ENCODE data around the gene MRPL54.

Gene MRPL54

DNA sequence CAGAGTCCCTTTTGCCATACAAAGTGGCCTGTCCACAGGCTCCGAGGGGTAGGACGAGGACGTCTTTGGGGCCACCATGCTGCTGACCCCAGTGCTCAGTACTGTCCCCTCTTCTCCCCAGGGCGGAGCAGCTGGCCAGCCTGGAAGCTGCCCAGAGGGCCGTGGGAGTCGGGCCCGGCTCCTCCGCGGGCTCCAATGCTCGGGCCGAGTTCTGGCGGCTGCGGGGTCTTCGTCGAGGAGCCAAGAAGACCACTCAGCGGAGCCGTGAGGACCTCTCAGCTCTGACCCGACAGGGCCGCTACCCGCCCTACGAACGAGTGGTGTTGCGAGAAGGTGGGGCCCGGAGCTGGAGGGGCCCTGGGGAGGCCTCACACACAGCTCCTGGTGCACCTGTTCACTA is 22.1 kb upstream of the MRPL54 start:
- no peaks in the 10 kb centered on the region for H3K9me3 ChIP-seq (ENCODE audit: insufficient read depth, low read depth, low read length)
- no peak overlapping the region for H3K9ac ChIP-seq (ENCODE audit: low read depth, low read length, poor library complexity, severe bottlenecking)
- H3F3A ChIP-seq (ENCODE audit: low read depth) = no peaks in the 10 kb centered on the region
- H4K20me1 ChIP-seq (ENCODE audit: insufficient read depth, low read length, poor library complexity, severe bottlenecking) = no peaks in the 10 kb centered on the region
- no peak overlapping the region for H2AFZ ChIP-seq (ENCODE audit: low read length)
- no peak overlapping the region for H3K4me2 ChIP-seq (ENCODE audit: low read depth, low read length, poor library complexity, severe bottlenecking)
- TF ChIP-seq, protein P1, sequence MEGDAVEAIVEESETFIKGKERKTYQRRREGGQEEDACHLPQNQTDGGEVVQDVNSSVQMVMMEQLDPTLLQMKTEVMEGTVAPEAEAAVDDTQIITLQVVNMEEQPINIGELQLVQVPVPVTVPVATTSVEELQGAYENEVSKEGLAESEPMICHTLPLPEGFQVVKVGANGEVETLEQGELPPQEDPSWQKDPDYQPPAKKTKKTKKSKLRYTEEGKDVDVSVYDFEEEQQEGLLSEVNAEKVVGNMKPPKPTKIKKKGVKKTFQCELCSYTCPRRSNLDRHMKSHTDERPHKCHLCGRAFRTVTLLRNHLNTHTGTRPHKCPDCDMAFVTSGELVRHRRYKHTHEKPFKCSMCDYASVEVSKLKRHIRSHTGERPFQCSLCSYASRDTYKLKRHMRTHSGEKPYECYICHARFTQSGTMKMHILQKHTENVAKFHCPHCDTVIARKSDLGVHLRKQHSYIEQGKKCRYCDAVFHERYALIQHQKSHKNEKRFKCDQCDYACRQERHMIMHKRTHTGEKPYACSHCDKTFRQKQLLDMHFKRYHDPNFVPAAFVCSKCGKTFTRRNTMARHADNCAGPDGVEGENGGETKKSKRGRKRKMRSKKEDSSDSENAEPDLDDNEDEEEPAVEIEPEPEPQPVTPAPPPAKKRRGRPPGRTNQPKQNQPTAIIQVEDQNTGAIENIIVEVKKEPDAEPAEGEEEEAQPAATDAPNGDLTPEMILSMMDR (conservative IDR thresholded peaks at IDR 0.05; ENCODE audit: low read length) = no peak
- no peak for TF ChIP-seq EZH2phosphoT487 (IDR thresholded peaks at IDR 0.05; ENCODE audit: borderline replicate concordance)
- no peak overlapping the region for H3K4me3 ChIP-seq (ENCODE audit: low read length, poor library complexity, severe bottlenecking)
- H3K27me3 ChIP-seq (ENCODE audit: insufficient read depth, low read length, poor library complexity, severe bottlenecking) = no peaks in the 10 kb centered on the region
- H3K9me2 ChIP-seq (replicated peaks; ENCODE audit: low read depth, low read length) = no peaks in the 10 kb centered on the region
- no peaks in the 10 kb centered on the region for H3K4me1 ChIP-seq (ENCODE audit: insufficient read depth, low read length, poor library complexity, severe bottlenecking)
- no peaks in the 10 kb centered on the region for H3K36me3 ChIP-seq (ENCODE audit: insufficient read depth, low read length)
- H3K79me2 ChIP-seq (ENCODE audit: insufficient read depth, low read length) = no peaks in the 10 kb centered on the region

DNA sequence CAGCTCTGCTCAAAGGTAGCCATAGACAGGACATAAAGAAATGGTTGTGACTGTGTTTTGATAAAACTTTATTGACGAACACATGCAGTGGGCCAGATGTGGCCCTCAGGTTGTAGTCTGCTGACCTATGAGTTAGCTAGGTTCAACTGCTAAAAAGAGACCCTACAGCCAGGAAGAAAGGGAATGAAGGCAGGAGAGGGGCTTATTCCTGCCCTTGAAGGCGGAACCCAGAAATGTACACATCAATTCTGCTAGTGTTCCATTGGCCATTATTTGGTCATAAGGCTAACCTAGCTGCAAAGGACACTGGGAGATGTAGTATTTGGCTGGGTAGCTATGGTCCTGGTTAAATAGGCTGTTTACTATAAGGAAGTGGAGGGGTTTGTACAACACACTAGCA is 19.0 kb upstream of the MRPL54 start:
- Histone ChIP-seq H3F3A (ENCODE audit: low read depth) (no peaks in the 10 kb centered on the region), H4K20me1 (ENCODE audit: insufficient read depth, low read length, poor library complexity, severe bottlenecking) (no peaks in the 10 kb centered on the region), H3K4me1 (ENCODE audit: insufficient read depth, low read length, poor library complexity, severe bottlenecking) (no peaks in the 10 kb centered on the region), H3K36me3 (ENCODE audit: insufficient read depth, low read length) (no peaks in the 10 kb centered on the region), H3K9ac (ENCODE audit: low read depth, low read length, poor library complexity, severe bottlenecking) (no peak overlapping the region), H3K4me2 (ENCODE audit: low read depth, low read length, poor library complexity, severe bottlenecking) (no peak overlapping the region), H3K4me3 (ENCODE audit: low read length, poor library complexity, severe bottlenecking) (no peak overlapping the region), H3K27me3 (ENCODE audit: insufficient read depth, low read length, poor library complexity, severe bottlenecking) (no peaks in the 10 kb centered on the region), H3K9me3 (ENCODE audit: insufficient read depth, low read depth, low read length) (no peaks in the 10 kb centered on the region), H3K79me2 (ENCODE audit: insufficient read depth, low read length) (no peaks in the 10 kb centered on the region), H2AFZ (ENCODE audit: low read length) (no peak overlapping the region), H3K9me2 (replicated peaks; ENCODE audit: low read depth, low read length) (no peaks in the 10 kb centered on the region)
- TF ChIP-seq, protein P1 (conservative IDR thresholded peaks at IDR 0.05; ENCODE audit: low read length) = no peak
- no peak for TF ChIP-seq EZH2phosphoT487 (IDR thresholded peaks at IDR 0.05; ENCODE audit: borderline replicate concordance)

DNA sequence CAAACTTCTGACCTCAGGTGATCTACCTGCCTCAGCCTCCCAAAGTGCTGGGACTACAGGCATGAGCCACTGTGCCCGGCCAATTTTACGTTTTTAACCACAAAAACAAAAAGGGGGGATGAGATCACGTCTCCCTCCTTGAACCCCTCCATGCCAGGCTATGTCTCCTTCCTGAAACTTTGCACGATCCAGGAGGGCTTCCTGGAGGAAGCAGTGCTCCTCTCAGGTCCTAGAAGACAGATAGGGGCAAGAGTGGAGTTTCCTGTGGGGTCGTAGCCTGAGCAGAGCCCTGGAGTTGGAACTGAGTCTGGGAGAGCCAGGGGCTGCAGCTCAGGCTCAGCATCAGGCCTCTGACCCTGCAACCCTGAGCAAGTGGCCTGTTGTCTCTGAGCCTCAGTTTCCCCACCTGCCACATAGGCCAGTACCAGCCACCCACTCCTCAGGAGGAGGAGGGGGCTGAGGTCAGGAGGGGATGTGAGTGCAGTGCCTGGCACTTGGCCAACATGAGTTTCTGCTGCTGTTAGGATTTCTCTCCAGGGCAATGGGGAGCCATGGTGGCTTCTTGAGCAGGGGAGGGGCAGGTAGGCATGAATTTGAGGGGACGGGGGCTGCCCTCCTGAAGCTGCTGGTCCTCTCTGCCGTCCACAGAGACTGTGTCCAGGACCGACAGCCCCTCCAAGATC is 17.0 kb upstream of the MRPL54 start:
- Histone ChIP-seq H3K4me2 (ENCODE audit: low read depth, low read length, poor library complexity, severe bottlenecking) (no peak overlapping the region), H3K27me3 (ENCODE audit: insufficient read depth, low read length, poor library complexity, severe bottlenecking) (no peaks in the 10 kb centered on the region), H3F3A (ENCODE audit: low read depth) (no peaks in the 10 kb centered on the region), H2AFZ (ENCODE audit: low read length) (no peak overlapping the region), H3K9me2 (replicated peaks; ENCODE audit: low read depth, low read length) (no peaks in the 10 kb centered on the region), H3K9me3 (ENCODE audit: insufficient read depth, low read depth, low read length) (no peaks in the 10 kb centered on the region), H3K36me3 (ENCODE audit: insufficient read depth, low read length) (no peaks in the 10 kb centered on the region), H3K4me3 (ENCODE audit: low read length, poor library complexity, severe bottlenecking) (no peak overlapping the region), H4K20me1 (ENCODE audit: insufficient read depth, low read length, poor library complexity, severe bottlenecking) (no peaks in the 10 kb centered on the region), H3K9ac (ENCODE audit: low read depth, low read length, poor library complexity, severe bottlenecking) (no peak overlapping the region), H3K4me1 (ENCODE audit: insufficient read depth, low read length, poor library complexity, severe bottlenecking) (no peaks in the 10 kb centered on the region), H3K79me2 (ENCODE audit: insufficient read depth, low read length) (no peaks in the 10 kb centered on the region)
- TF ChIP-seq, protein P1 (conservative IDR thresholded peaks at IDR 0.05; ENCODE audit: low read length) = no peak
- TF ChIP-seq EZH2phosphoT487 (IDR thresholded peaks at IDR 0.05; ENCODE audit: borderline replicate concordance) = no peak

Data from Loucy (cell line).